Fibroblast of villous mesenchyme (primary cell): Measurements from ENCODE around the gene LINGO1. TPM values are rescaled to one million over a fixed set of nuclear protein-coding genes. Genes with fewer than 3 reads are reported as not detected.

Experiments used
- DNase-seq: peaks from one replicate; pipeline ENCODE4 v3.0.0-alpha.2; 2010; ENCODE audit warnings: low read depth
- H3K4me3 ChIP-seq: 2 replicates; pipeline ENCODE4 v1.5.1; 2011; ENCODE audit warnings: low read depth, mild to moderate bottlenecking, low read length
- CTCF ChIP-seq: IDR thresholded peaks from 2 replicates; pipeline ENCODE4 v1.5.1; 2012; ENCODE audit warnings: low read depth, mild to moderate bottlenecking, low read length; ENCODE audit not compliant: insufficient read depth
- total RNA-seq: library from RNA; depleted of rRNA; stranded (reverse); fragments of >200 nt; gene quantifications from 2 replicates; pipeline ENCODE4 v1.2.3, GENCODE V29; 2012

LINGO1 gene
- total RNA-seq, 1 donor, result not detected

GRCh38 chr15:77672135-77672534 lies 39.4 kb upstream of the LINGO1 start:
- no peak for TF ChIP-seq CTCF

GRCh38 chr15:77671362-77672056 lies 38.8 kb upstream of the LINGO1 start:
- DNase-seq, result no peak
- no peak for TF ChIP-seq CTCF

More at GRCh38 chr15:77672135-77672534, 39.4 kb upstream of the LINGO1 start:
- no peak overlapping the region for H3K4me3 ChIP-seq
- no peak for DNase-seq

DNA sequence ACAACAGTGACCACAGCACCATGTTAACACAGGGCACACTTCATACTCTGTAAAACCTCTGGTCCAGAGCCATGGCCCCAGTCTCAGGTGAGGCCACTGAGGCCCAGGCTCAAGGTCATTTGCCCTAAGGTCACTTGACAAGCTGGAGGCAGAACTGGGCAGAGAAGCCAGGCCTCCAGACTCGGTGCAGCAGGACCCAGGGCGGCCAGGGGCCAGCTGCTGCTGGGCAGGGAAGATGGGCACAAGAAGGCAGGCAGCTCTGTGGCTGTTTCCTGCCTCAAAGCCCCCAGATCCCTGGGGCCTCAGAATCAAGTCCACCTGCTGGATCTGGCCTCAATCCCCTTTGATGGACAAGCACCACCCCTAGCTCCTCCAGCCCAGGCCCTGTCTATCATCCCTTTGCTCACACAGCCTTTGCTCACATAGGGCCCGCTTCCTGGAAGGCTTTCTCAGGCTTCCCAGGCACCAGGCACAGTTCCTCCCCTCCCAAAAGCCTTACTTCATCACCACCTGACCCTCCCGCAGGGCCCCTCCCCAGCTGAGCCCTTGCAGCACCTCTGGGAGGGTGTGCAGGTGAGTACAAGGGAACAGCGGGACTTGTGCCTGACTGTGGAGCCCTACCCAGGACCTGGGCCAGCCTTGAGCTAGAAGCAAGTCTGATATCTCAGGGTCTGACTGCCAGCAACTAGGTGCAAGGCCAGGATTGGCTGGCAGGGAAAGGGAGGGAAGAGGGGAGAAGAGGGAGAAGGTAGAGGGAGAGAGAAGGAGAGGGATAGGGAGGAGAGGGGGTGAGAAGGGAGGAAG lies 38.0 kb upstream of the LINGO1 start:
- no peak for DNase-seq
- TF ChIP-seq CTCF, result no peak
- no peak overlapping the region for H3K4me3 ChIP-seq

More at GRCh38 chr15:77671362-77672056, 38.8 kb upstream of the LINGO1 start:
- H3K4me3 ChIP-seq, result no peak overlapping the region

DNA sequence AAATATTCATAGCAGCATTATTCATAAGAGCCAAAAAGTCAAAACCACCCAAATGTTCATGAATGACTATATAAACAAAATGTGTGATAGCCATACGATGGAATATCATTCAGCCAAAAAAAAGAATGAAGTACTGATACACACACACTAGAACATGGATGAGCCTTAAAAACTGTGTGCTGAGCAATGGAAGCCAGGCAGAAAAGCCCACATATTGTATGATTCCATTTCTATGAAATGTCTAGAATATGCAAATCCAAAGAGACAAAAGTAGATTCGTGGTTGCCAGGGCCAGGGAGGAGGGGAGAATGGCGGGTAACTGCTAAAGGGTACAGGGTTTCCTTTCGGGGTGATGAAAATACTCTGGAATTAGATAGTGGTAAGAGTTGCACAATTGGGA lies 37.2 kb upstream of the LINGO1 start:
- DNase-seq, result no peak
- H3K4me3 ChIP-seq, result no peak overlapping the region
- TF ChIP-seq CTCF, result no peak

DNA sequence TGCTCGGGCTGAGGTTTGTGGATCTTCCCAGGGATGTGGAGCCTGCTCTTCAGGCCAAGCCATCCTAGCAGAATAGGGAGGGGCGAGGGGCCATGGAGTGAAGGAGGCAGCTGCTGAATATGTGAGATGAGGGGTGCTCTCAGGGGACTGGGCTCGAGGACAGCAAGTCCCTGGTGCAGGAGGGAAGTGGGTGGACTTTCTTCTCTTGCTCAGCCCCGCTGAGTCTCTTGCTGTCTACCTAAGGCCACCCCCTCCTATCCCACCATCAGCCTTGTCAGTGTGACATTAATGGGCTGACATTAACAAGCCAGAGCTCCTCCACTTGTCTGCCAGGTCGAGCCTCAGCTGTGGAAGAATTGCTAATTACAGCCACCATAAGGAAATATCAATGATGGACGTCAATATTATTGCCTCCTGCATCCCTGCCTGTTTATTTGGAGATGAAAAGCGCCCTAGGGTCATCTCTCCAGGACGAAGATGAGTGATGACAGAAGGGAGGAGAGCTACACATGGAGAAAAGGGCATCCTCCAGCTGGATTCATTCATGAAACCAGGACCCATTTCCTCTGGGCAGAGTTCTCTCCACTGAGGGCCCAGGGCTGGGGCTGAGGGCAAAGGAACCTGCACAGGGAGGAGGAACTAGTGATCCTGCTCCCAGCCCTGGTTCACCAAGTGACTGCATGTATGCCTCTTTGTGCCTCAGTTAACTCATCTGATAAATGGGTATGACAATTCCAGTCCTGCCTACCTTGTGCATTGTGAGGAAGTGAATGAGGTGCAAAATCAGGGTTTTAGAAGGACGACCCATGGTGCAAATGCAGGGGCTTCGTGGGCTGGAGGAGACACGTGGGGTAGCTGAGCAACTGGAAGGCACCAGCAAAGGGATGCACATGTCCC lies 34.9 kb upstream of the LINGO1 start:
- no peak overlapping the region for H3K4me3 ChIP-seq
- TF ChIP-seq CTCF, result no peak
- no peak for DNase-seq

- H3K4me3 ChIP-seq, result no peak overlapping the region
- DNase-seq, result no peak
- TF ChIP-seq CTCF, result no peak
These were observed 33.6 kb upstream of the LINGO1 start for GRCh38 chr15:77666296-77666660.
